Thyroid gland (tissue), 4 donors: ENCODE measurements around the gene RASAL1. TPM values are rescaled to one million over a fixed set of nuclear protein-coding genes. Genes with fewer than 3 reads are reported as not detected.
A peak's percentile ranks its signal among the peaks of the same experiment; 100 is the strongest.

Experiments
- DNase-seq, 2 donors: peaks; one replicate each; pipeline ENCODE4 v3.0.0-alpha.2; 2019
- H3K27ac ChIP-seq, 3 donors: fragments of 200-600 bp; sonication (generic); 1 replicate in 2 of 3; 2 replicates in 1 of 3; pipeline ENCODE4 v1.5.1; 2016 to 2019; ENCODE audit warnings: mild to moderate bottlenecking in 1 of 3, moderate library complexity in 1 of 3
- H3K27me3 ChIP-seq: fragments of 200-600 bp; sonication (generic); one replicate; pipeline ENCODE4 v1.5.1; 2019
- H3K36me3 ChIP-seq, 2 donors: fragments of 200-600 bp; sonication (generic); one replicate each; pipeline ENCODE4 v1.5.1; 2016 to 2019
- H3K4me1 ChIP-seq, 2 donors: fragments of 200-600 bp; sonication (generic); one replicate each; pipeline ENCODE4 v1.5.1; 2017 to 2019
- H3K4me3 ChIP-seq, 3 donors: fragments of 200-600 bp; sonication (generic); replicated peaks in 1 of 3; 1 replicate in 2 of 3; 2 replicates in 1 of 3; pipeline ENCODE4 v1.5.1; 2016; ENCODE audit warnings: mild to moderate bottlenecking in 1 of 3
- H3K9me3 ChIP-seq: fragments of 200-600 bp; sonication (generic); one replicate; pipeline ENCODE4 v1.5.1; 2017
- CTCF ChIP-seq, 6 experiments: fragments of 200-600 bp in 3 of 6; fragments of 450-650 bp in 3 of 6; sonication (generic) in 3 of 6; IDR thresholded peaks; one replicate each; pipeline ENCODE4 v1.5.1; 2016 to 2019; ENCODE audit warnings: antibody characterized with exemption in 6 of 6, mild to moderate bottlenecking in 2 of 6, inconsistent platforms in 1 of 6, moderate library complexity in 1 of 6
- POLR2A ChIP-seq, 2 donors: fragments of 450-650 bp; IDR thresholded peaks; one replicate each; pipeline ENCODE4 v1.6.1; 2017; ENCODE audit warnings: antibody characterized with exemption in 2 of 2, mild to moderate bottlenecking in 2 of 2, moderate library complexity in 1 of 2
- WGBS, 2 donors: methylation state at CpG; one replicate each; pipeline ENCODE4 v1.1.5; 2017; 5-methylcytosine and 5-hydroxymethylcytosine counted together
- intact Hi-C: fragments of 100-400 bp; cut with DNase I; formaldehyde crosslinking; loops from one replicate; pipeline ENCODE4 v1.15.1; 2023
- total RNA-seq, 4 donors: library from RNA; depleted of rRNA; stranded (reverse); fragments of >200 nt; gene quantifications; one replicate each; pipeline ENCODE4 v1.2.3, GENCODE V29; 2016

The RASAL1 gene
- total RNA-seq, 4 donors from 2014 or later, result 27.3 to 52.9 (median 45.1) TPM

GRCh38 chr12:113056381-113056630 lies 79.3 kb downstream of the RASAL1 start:
- Histone ChIP-seq H3K27me3 (no peaks in the 10 kb centered on the region), H3K36me3 (no peaks in the 10 kb centered on the region), H3K9me3 (no peaks in the 10 kb centered on the region), H3K27ac (peak overlapping the region in 1 of 3 donors; percentile 49), H3K4me3 (peak overlapping the region in 1 of 3 donors; percentile 39), H3K4me1 (peaks cover 0 to 13% of the 10 kb centered on the region in 2 donors)
- no peak for TF ChIP-seq CTCF (IDR thresholded peaks at IDR 0.05)
- no peak for TF ChIP-seq POLR2A (IDR thresholded peaks at IDR 0.05)
- intact Hi-C loops, result no loop called here
- WGBS, 2 donors, result 5 to 10% methylated on average over 3 to 8 of the region's 8 CpGs
- no peak for DNase-seq

- DNase-seq, result no peak
- Histone ChIP-seq H3K27ac (peak overlapping the region in 1 of 3 donors; percentile 49), H3K4me1 (peaks cover 0 to 13% of the 10 kb centered on the region in 2 donors), H3K27me3 (no peaks in the 10 kb centered on the region), H3K36me3 (no peaks in the 10 kb centered on the region), H3K4me3 (no peak overlapping the region), H3K9me3 (no peaks in the 10 kb centered on the region)
- WGBS, 2 donors, result 55 to 69% methylated on average over 12 to 13 of the region's 13 CpGs
- no peak for TF ChIP-seq POLR2A (IDR thresholded peaks at IDR 0.05)
- no peak for TF ChIP-seq CTCF (IDR thresholded peaks at IDR 0.05)
- intact Hi-C loops, result no loop called here
Observed at GRCh38 chr12:113055594-113056380, 79.8 kb downstream of the RASAL1 start.

GRCh38 chr12:113054948-113055486 lies 80.5 kb downstream of the RASAL1 start:
- intact Hi-C loops, result loop anchor here (5.0 kb wide), 2 partner anchors 42 to 97 kb away; no protein-coding TSS in a partner anchor
- H3K27ac ChIP-seq, result no peak overlapping the region
- H3K4me3 ChIP-seq, result no peak overlapping the region
- H3K4me1 ChIP-seq, result peaks cover 0 to 13% of the 10 kb centered on the region in 2 donors
- no peaks in the 10 kb centered on the region for H3K27me3 ChIP-seq
- WGBS, 2 donors, result 79 to 81% methylated on average over 4 of the region's 4 CpGs
- no peak for DNase-seq
- no peaks in the 10 kb centered on the region for H3K36me3 ChIP-seq
- no peak for TF ChIP-seq POLR2A (IDR thresholded peaks at IDR 0.05)
- TF ChIP-seq CTCF (IDR thresholded peaks at IDR 0.05), result no peak
- no peaks in the 10 kb centered on the region for H3K9me3 ChIP-seq

- intact Hi-C loops, result loop anchor here (5.0 kb wide), 2 partner anchors 45 to 100 kb away; no protein-coding TSS in a partner anchor
- no peaks in the 10 kb centered on the region for H3K27me3 ChIP-seq
- H3K9me3 ChIP-seq, result no peaks in the 10 kb centered on the region
- TF ChIP-seq CTCF (IDR thresholded peaks at IDR 0.05) (no peak), POLR2A (IDR thresholded peaks at IDR 0.05) (no peak)
- H3K27ac ChIP-seq, result no peak overlapping the region
- H3K36me3 ChIP-seq, result no peaks in the 10 kb centered on the region
- 61 to 65% methylated on average over 4 of the region's 4 CpGs for WGBS, 2 donors
- no peak overlapping the region for H3K4me3 ChIP-seq
- DNase-seq, result no peak
- peaks cover 0 to 10% of the 10 kb centered on the region in 2 donors for H3K4me1 ChIP-seq
Observed at GRCh38 chr12:113052326-113052725, 83.2 kb downstream of the RASAL1 start.

GRCh38 chr12:113051759-113052158 lies 83.8 kb downstream of the RASAL1 start:
- Histone ChIP-seq H3K27me3 (no peaks in the 10 kb centered on the region), H3K36me3 (no peaks in the 10 kb centered on the region), H3K27ac (no peak overlapping the region), H3K4me1 (peaks cover 0 to 5% of the 10 kb centered on the region in 2 donors), H3K9me3 (no peaks in the 10 kb centered on the region), H3K4me3 (no peak overlapping the region)
- intact Hi-C loops, result loop anchor here (5.0 kb wide), 2 partner anchors 46 to 101 kb away; no protein-coding TSS in a partner anchor
- no peak for DNase-seq
- TF ChIP-seq POLR2A (IDR thresholded peaks at IDR 0.05), result no peak
- TF ChIP-seq CTCF (IDR thresholded peaks at IDR 0.05), result no peak
- 78 to 92% methylated on average over 1 to 4 of the region's 4 CpGs for WGBS, 2 donors
